Psoas muscle (tissue), 8 donors: ENCODE data around the gene ACOX3. TPM values are rescaled to one million over a fixed set of nuclear protein-coding genes. Genes with fewer than 3 reads are reported as not detected.
"Not testable (repeated sequence)": the region's sequence is repeated elsewhere in the genome, so short reads cannot be mapped to it uniquely, and the experiment has no call there.

ENCODE experiments used
- ATAC-seq, 4 donors: fragments of 200-7000 bp; cut with Tn5 transposase; one replicate each; pipeline ENCODE4 v1.9.1; 2020; ENCODE audit warnings: moderate library complexity in 3 of 4, mild to moderate bottlenecking in 2 of 4
- DNase-seq, 2 donors: peaks; one replicate each; pipeline ENCODE4 v3.0.0-alpha.2; 2020
- H3K27ac ChIP-seq: fragments of 200-600 bp; one replicate; pipeline ENCODE4 v1.8.0; 2022
- H3K27me3 ChIP-seq, 3 donors: fragments of 200-600 bp in 1 of 3; one replicate each; pipeline versions ENCODE4 v1.6.1 to v1.8.0; 2013 to 2022; ENCODE audit warnings: low read length in 2 of 3, mild to moderate bottlenecking in 2 of 3, moderate library complexity in 1 of 3; ENCODE audit not compliant: insufficient read depth in 3 of 3
- H3K36me3 ChIP-seq, 2 donors: fragments of 200-600 bp in 1 of 2; one replicate each; pipeline versions ENCODE4 v1.6.1 to v1.8.0; 2013 to 2022; ENCODE audit warnings: low read depth in 1 of 2, mild to moderate bottlenecking in 1 of 2, moderate library complexity in 1 of 2; ENCODE audit not compliant: insufficient read depth in 1 of 2
- H3K4me1 ChIP-seq: fragments of 200-600 bp; one replicate; pipeline ENCODE4 v1.8.0; 2022
- H3K4me3 ChIP-seq: fragments of 200-600 bp; one replicate; pipeline ENCODE4 v1.8.0; 2022; ENCODE audit warnings: mild to moderate bottlenecking
- H3K9me3 ChIP-seq: fragments of 200-600 bp; one replicate; pipeline ENCODE4 v1.8.0; 2022
- CTCF ChIP-seq: fragments of 200-600 bp; IDR thresholded peaks from one replicate; pipeline ENCODE4 v1.8.0; 2022; ENCODE audit warnings: antibody characterized with exemption
- WGBS, 3 donors: extraction: QIAGEN DNeasy Blood & Tissue Kit; methylation state at CpG; one replicate each; pipeline versions ENCODE4 v1.1.6 to v1.1.7; 2013; 5-methylcytosine and 5-hydroxymethylcytosine counted together
- intact Hi-C, 2 donors: fragments of 100-400 bp; cut with DNase I; formaldehyde crosslinking; loops; one replicate each; pipeline versions ENCODE4 v1.11.0 to v1.14.2; 2022
- long read RNA-seq, 2 donors: library from polyadenylated mRNA; unstranded; transcript quantifications; one replicate each; pipeline ENCODE4 v2.0.0, GENCODE V29; 2021
- polyA plus RNA-seq, 3 donors: library from polyadenylated mRNA; stranded (reverse); fragments of 200-250 nt; gene quantifications; one replicate each; pipeline ENCODE4 v1.2.3, GENCODE V29; 2013
- total RNA-seq, 4 donors: library from RNA; stranded (reverse); fragmentation: NEBNext Ultra II Directional in 2 of 4; extraction: Animal tissue kit (Norgen Biotek cat#: 25700) in 2 of 4; gene quantifications; one replicate each; pipeline versions ENCODE4 v1.2.1 to v1.2.4, GENCODE V29; 2021 to 2023
- donor health status: healthy with polysubstance abuse.
- donor health status: DM: no; HTN: no; CAD: no; lungs with moderate emphysema.
- donor health status: Bipolar disorder and iron deficiency.
- donor health status: healthy.
- donor health status: DM: yes; HTN: yes; CAD: no.
- donor health status: DM: no; HTN: no; CAD: no.
- donor health status: DM: no; HTN: no; CAD: no.
- donor health status: DM: yes; HTN: yes; CAD: no.

The ACOX3 gene
- total RNA-seq (10 to 100 TPM; 10.3 to 18.8 (median 12.6) TPM), polyA plus RNA-seq (10 to 100 TPM in 1 of 3 donors, 1 to 10 TPM in 2; 5.6 to 10.8 (median 8.1) TPM)
- long read RNA-seq, donor 1, transcript ACOX3-203 (18 exons, 2,253 nt) = major isoform, 6 of 13 reads
- long read RNA-seq, donor 1, partial matches to known transcripts = 3 of 13 reads
- long read RNA-seq, donor 1, other reads (novel, unspliced or antisense) = 4 of 13 reads
- long read RNA-seq, donor 2, transcript ACOX3-203 (18 exons, 2,253 nt) = major isoform, 8 of 33 reads
- long read RNA-seq, donor 2, partial matches to known transcripts = 8 of 33 reads
- long read RNA-seq, donor 2, other reads (novel, unspliced or antisense) = 17 of 33 reads

GRCh38 chr4:8440492-8441311 is at the start of gene ACOX3, which contains the start of gene TRMT44:
Gene ACOX3, minus strand, starts transcription at chr4:8440723. Its CDS starts 24,202 bp downstream, at chr4:8416521.
Gene TRMT44, plus strand, starts transcription at chr4:8440777. Its CDS starts 46 bp downstream, at chr4:8440823.
- H3K36me3 ChIP-seq = no peaks in the 10 kb centered on the region
- intact Hi-C loops = no loop called here
- ATAC-seq (peak; percentile 95 to 99 (median 98)), DNase-seq (peak; percentile 92 to 95)
- 0% methylated on average over 51 to 60 of the region's 60 CpGs for WGBS, 3 donors
- H3K4me3 ChIP-seq = peak within 1 kb of the TSS; percentile 87
- peak within 1 kb of the TSS; percentile 94 for H3K27ac ChIP-seq
- TF ChIP-seq CTCF = no peak
- no peaks in the 10 kb centered on the region for H3K27me3 ChIP-seq
- no peaks in the 10 kb centered on the region for H3K9me3 ChIP-seq
- peaks cover 31% of the 10 kb centered on the region for H3K4me1 ChIP-seq

- 92 to 94% (median 94%) methylated on average over 5 of the region's 5 CpGs for WGBS, 3 donors
- no peak for DNase-seq
These were observed 48.4 kb upstream of the ACOX3 start for GRCh38 chr4:8488791-8489369.

GRCh38 chr4:8486643-8487042 is 46.1 kb upstream of the ACOX3 start:
- 49 to 66% (median 65%) methylated on average over 7 to 9 of the region's 9 CpGs for WGBS, 3 donors
- H3K27ac ChIP-seq, H3K9me3 ChIP-seq, DNase-seq, ATAC-seq, H3K27me3 ChIP-seq, H3K4me3 ChIP-seq, H3K36me3 ChIP-seq, H3K4me1 ChIP-seq, intact Hi-C loops: not testable (repeated sequence)

More at GRCh38 chr4:8488791-8489369, 48.4 kb upstream of the ACOX3 start:
- Histone ChIP-seq H3K9me3 (no peaks in the 10 kb centered on the region), H3K4me3 (no peak overlapping the region), H3K27ac (no peak overlapping the region), H3K4me1 (no peaks in the 10 kb centered on the region), H3K27me3 (no peaks in the 10 kb centered on the region), H3K36me3 (no peaks in the 10 kb centered on the region)
- intact Hi-C loops = no loop called here
- TF ChIP-seq CTCF = no peak
- no peak for ATAC-seq

- H3K4me1 ChIP-seq = no peaks in the 10 kb centered on the region
- H3K27me3 ChIP-seq = no peaks in the 10 kb centered on the region
- no peak for TF ChIP-seq CTCF
- DNase-seq (no peak), ATAC-seq (no peak)
- 90 to 95% (median 93%) methylated on average over 11 of the region's 11 CpGs for WGBS, 3 donors
- no peak overlapping the region for H3K27ac ChIP-seq
- H3K4me3 ChIP-seq = no peak overlapping the region
- no peaks in the 10 kb centered on the region for H3K9me3 ChIP-seq
- intact Hi-C loops = no loop called here
- H3K36me3 ChIP-seq = peaks cover 0 to 27% of the 10 kb centered on the region in 2 donors
These were observed 39.7 kb upstream of the ACOX3 start for GRCh38 chr4:8480221-8480620.
